ENCODE results near the gene B3GAT1.

- TF ChIP-seq CTCF (IDR thresholded peaks at IDR 0.05; ENCODE audit: low read depth, low read length, poor library complexity, severe bottlenecking) = no peak
- no peak for TF ChIP-seq EZH2phosphoT487 (IDR thresholded peaks at IDR 0.05; ENCODE audit: borderline replicate concordance, low read length)
Measured at GRCh38 chr11:134386945-134387344, 25.1 kb downstream of the B3GAT1 start.

Data from DOHH2 (cell line).